OCI-LY3 (cell line): ENCODE results near the gene SLC45A2.

Source experiments
- H2AFZ ChIP-seq: fragments of 200-600, 300-600 bp; shearing (Covaris generic); 2 replicates; pipeline ENCODE4 v1.6.0; 2014; ENCODE audit warnings: antibody characterized with exemption, low read depth, low read length
- H3K27ac ChIP-seq: fragments of 200-600, 300-600 bp; sonication (generic); 2 replicates; pipeline ENCODE4 v1.5.1; 2014; ENCODE audit warnings: mild to moderate bottlenecking, low read length, moderate library complexity, mixed read lengths
- H3K27me3 ChIP-seq: fragments of 200-600, 300-600 bp; sonication (generic); 2 replicates; pipeline ENCODE4 v1.6.1; 2014; ENCODE audit warnings: low read depth, low read length, mixed read lengths
- H3K36me3 ChIP-seq: fragments of 200-600, 300-600 bp; sonication (generic); replicated peaks from 2 replicates; pipeline ENCODE3; 2014; ENCODE audit warnings: low read depth, low read length, mixed read lengths
- H3K4me1 ChIP-seq: fragments of 300-600, 200-600 bp; sonication (generic); 2 replicates; pipeline ENCODE4 v1.6.1; 2014; ENCODE audit warnings: low read length, mixed read lengths
- H3K4me2 ChIP-seq: fragments of 200-600, 300-600 bp; sonication (generic); 2 replicates; pipeline ENCODE4 v1.6.1; 2014; ENCODE audit warnings: low read length, mixed read lengths
- H3K4me3 ChIP-seq: fragments of 300-600, 200-600 bp; sonication (generic); 2 replicates; pipeline ENCODE4 v1.5.1; 2014; ENCODE audit warnings: antibody characterized with exemption, mild to moderate bottlenecking, low read length, moderate library complexity
- H3K79me2 ChIP-seq: fragments of 300-600, 200-600 bp; shearing (Covaris generic); 2 replicates; pipeline ENCODE4 v1.6.1; 2014; ENCODE audit warnings: mild to moderate bottlenecking, low read length, mixed read lengths
- H3K9ac ChIP-seq: fragments of 300-600, 200-600 bp; shearing (Covaris generic); 2 replicates; pipeline ENCODE4 v1.6.0; 2014; ENCODE audit warnings: mild to moderate bottlenecking, low read length, moderate library complexity
- H3K9me3 ChIP-seq: fragments of 200-600, 300-600 bp; shearing (Covaris generic); 2 replicates; pipeline ENCODE4 v1.6.1; 2014; ENCODE audit warnings: low read length, mixed read lengths; ENCODE audit not compliant: insufficient read depth
- H4K20me1 ChIP-seq: fragments of 200-600, 300-600 bp; sonication (generic); 2 replicates; pipeline ENCODE4 v1.6.1; 2016; ENCODE audit warnings: low read length, mixed read lengths; ENCODE audit not compliant: insufficient read depth
- CTCF ChIP-seq: fragments of 200-600, 300-600 bp; sonication (generic); IDR thresholded peaks from 2 replicates; pipeline ENCODE4 v1.5.1; 2014; ENCODE audit warnings: antibody characterized with exemption, low read length, low read depth
- EZH2phosphoT487 ChIP-seq: fragments of 200-600 bp; shearing (Covaris generic); IDR thresholded peaks from 2 replicates; pipeline ENCODE4 v1.6.1; 2018; ENCODE audit warnings: antibody characterized with exemption, mixed run types, low read depth

SLC45A2 gene

GRCh38 chr5:33973271-33973670, 11.2 kb downstream of the SLC45A2 start:
- H3K4me1 ChIP-seq: peaks cover 13% of the 10 kb centered on the region
- no peak overlapping the region for H2AFZ ChIP-seq
- H3K36me3 ChIP-seq: no peaks in the 10 kb centered on the region
- TF ChIP-seq CTCF (no peak), EZH2phosphoT487 (no peak)
- no peaks in the 10 kb centered on the region for H3K27me3 ChIP-seq
- H3K79me2 ChIP-seq: no peaks in the 10 kb centered on the region
- H3K27ac ChIP-seq: no peak overlapping the region
- no peak overlapping the region for H3K9ac ChIP-seq
- H3K4me3 ChIP-seq: no peak overlapping the region
- H4K20me1 ChIP-seq: no peaks in the 10 kb centered on the region
- peak overlapping the region; percentile 26 for H3K4me2 ChIP-seq
- H3K9me3 ChIP-seq: no peaks in the 10 kb centered on the region

GRCh38 chr5:33969572-33970452, 14.7 kb downstream of the SLC45A2 start:
- Histone ChIP-seq H3K36me3 (no peaks in the 10 kb centered on the region), H3K9ac (no peak overlapping the region), H3K4me1 (peaks cover 14% of the 10 kb centered on the region), H4K20me1 (no peaks in the 10 kb centered on the region), H3K79me2 (no peaks in the 10 kb centered on the region), H3K4me2 (0 out of 2 replicates have a peak overlapping the region, but pooled peaks have one; percentile 24), H2AFZ (peak overlapping the region; percentile 63; the same call in 1 of the 2 replicates), H3K9me3 (no peaks in the 10 kb centered on the region), H3K27me3 (no peaks in the 10 kb centered on the region), H3K27ac (no peak overlapping the region), H3K4me3 (no peak overlapping the region)
- TF ChIP-seq EZH2phosphoT487: no peak
- peak; percentile 81 for TF ChIP-seq CTCF

DNA sequence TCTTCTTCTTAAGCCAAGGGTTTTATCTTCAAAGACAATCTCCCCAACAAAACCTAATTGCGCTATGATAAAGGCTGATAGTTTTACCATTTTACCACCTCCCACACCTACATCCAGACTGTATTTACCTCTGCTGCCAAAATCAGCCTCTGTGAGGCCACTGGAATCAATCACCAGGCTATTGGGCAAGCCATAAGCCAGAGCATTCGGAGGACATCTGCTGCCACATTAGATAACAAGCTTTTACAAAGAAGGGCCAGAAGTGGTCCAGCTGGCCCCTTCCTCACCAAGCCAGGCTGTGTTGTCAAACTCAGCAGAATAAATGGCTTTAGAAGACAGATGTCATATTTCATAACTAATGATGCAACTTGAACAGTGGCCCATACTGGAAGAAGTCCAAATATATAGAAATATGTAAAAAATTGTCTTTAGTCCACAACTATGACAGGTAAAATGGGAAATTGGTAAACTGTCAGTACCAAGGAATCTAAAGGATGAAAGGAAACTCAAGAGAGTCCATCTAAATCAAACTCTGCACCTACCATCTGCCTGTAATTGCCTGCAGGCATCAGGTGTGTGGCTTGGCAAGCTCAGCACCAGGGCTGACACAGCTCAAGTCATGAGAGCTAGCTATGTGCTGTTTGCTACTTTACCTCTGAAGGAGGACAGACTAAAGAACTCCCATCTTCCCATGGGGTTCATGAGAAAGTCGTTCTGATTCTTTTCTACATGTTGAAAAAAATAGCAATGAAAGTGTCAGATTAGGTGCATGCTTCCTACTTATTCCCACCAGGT, 16.1 kb downstream of the SLC45A2 start:
- H3K4me1 ChIP-seq: peaks cover 21% of the 10 kb centered on the region
- no peaks in the 10 kb centered on the region for H3K9me3 ChIP-seq
- H2AFZ ChIP-seq: no peak overlapping the region
- no peak overlapping the region for H3K9ac ChIP-seq
- H4K20me1 ChIP-seq: no peaks in the 10 kb centered on the region
- H3K27me3 ChIP-seq: no peaks in the 10 kb centered on the region
- no peak overlapping the region for H3K27ac ChIP-seq
- no peak overlapping the region for H3K4me3 ChIP-seq
- no peak overlapping the region for H3K4me2 ChIP-seq
- TF ChIP-seq CTCF (no peak), EZH2phosphoT487 (no peak)
- no peaks in the 10 kb centered on the region for H3K79me2 ChIP-seq
- H3K36me3 ChIP-seq: no peaks in the 10 kb centered on the region

GRCh38 chr5:33966805-33967204, 17.7 kb downstream of the SLC45A2 start:
- H3K9me3 ChIP-seq: no peaks in the 10 kb centered on the region
- no peaks in the 10 kb centered on the region for H4K20me1 ChIP-seq
- no peak overlapping the region for H3K27ac ChIP-seq
- no peaks in the 10 kb centered on the region for H3K79me2 ChIP-seq
- H3K27me3 ChIP-seq: no peaks in the 10 kb centered on the region
- no peak overlapping the region for H3K4me2 ChIP-seq
- no peak overlapping the region for H3K9ac ChIP-seq
- no peak overlapping the region for H3K4me3 ChIP-seq
- no peak overlapping the region for H2AFZ ChIP-seq
- no peaks in the 10 kb centered on the region for H3K36me3 ChIP-seq
- TF ChIP-seq EZH2phosphoT487 (no peak), CTCF (no peak)
- H3K4me1 ChIP-seq: peaks cover 15% of the 10 kb centered on the region
